Gastroesophageal sphincter (tissue), 3 donors: ENCODE measurements around the gene TFE3.

Experiments used
- POLR2A ChIP-seq, 2 donors: fragments of 450-650 bp; IDR thresholded peaks; one replicate each; pipeline ENCODE4 v1.6.1; 2017; ENCODE audit warnings: antibody characterized with exemption in 2 of 2, mild to moderate bottlenecking in 2 of 2, moderate library complexity in 1 of 2
- POLR2AphosphoS5 ChIP-seq: sonication (generic); formaldehyde crosslinking; IDR thresholded peaks from one replicate; pipeline ENCODE4 v1.6.1; 2017; ENCODE audit warnings: antibody characterized with exemption
- TF ChIP-seq, protein P1 (sequence below), 4 experiments: fragments of 200-600 bp in 2 of 4; fragments of 450-650 bp in 2 of 4; sonication (generic) in 1 of 4; IDR thresholded peaks; one replicate each; pipeline ENCODE4 v1.5.1; 2017 to 2019; ENCODE audit warnings: antibody characterized with exemption in 4 of 4, mild to moderate bottlenecking in 2 of 4, moderate library complexity in 2 of 4

DNA sequence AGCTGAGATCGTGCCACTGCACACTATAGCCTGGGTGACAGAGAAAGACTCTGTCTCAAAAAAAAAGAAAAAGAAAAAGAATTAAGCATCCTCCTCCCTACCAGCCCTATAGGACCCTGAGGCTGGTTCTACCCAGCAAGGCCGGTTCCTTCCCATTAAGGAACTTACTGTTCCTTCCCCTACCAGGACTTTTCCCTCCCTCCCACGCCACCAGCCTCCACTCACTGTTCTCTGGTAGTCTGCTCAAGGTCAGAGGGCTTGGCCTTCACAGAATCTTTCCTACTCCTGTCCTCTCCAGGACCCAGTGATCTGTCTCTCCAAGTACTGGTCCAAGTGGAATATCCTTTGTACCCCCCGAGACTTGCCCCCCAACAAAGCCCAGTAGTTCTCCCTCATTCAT is 42.5 kb downstream of the TFE3 start:
- TF ChIP-seq, protein P1, sequence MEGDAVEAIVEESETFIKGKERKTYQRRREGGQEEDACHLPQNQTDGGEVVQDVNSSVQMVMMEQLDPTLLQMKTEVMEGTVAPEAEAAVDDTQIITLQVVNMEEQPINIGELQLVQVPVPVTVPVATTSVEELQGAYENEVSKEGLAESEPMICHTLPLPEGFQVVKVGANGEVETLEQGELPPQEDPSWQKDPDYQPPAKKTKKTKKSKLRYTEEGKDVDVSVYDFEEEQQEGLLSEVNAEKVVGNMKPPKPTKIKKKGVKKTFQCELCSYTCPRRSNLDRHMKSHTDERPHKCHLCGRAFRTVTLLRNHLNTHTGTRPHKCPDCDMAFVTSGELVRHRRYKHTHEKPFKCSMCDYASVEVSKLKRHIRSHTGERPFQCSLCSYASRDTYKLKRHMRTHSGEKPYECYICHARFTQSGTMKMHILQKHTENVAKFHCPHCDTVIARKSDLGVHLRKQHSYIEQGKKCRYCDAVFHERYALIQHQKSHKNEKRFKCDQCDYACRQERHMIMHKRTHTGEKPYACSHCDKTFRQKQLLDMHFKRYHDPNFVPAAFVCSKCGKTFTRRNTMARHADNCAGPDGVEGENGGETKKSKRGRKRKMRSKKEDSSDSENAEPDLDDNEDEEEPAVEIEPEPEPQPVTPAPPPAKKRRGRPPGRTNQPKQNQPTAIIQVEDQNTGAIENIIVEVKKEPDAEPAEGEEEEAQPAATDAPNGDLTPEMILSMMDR (IDR thresholded peaks at IDR 0.05): no peak
- TF ChIP-seq POLR2AphosphoS5 (no peak), POLR2A (IDR thresholded peaks at IDR 0.05) (no peak)
